ENCODE data around the gene PPARG.
"Not testable (repeated sequence)": the region's sequence is repeated elsewhere in the genome, so short reads cannot be mapped to it uniquely, and the experiment has no call there.

Gene PPARG

DNA sequence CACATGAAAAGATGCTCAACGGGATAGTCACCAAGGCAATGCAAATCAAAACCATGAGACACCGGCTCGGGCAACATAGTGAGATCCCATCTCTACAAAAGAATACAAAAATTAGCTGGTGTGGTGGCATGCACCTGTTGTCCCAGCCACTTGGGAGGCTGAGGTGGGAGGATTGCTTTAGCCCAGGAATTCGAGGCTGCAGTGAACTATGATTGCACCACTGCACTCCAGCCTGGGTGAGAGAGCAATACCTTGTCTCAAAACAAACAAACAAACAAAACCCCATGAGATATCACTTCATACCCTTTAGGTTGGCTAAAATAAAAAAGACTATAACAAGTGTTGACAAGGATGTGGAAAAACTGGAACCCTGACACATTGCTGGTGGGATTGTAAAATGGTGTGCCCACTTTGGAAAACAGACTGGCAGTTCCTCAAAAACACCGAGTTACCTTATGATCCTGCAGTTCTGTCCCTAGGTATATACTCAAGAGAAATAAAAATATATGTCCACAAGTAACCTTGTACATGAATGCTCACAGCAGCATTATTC, 3.8 kb upstream of the PPARG start:
- Histone ChIP-seq H3K9me3 (ENCODE audit: low read length) (no peaks in the 10 kb centered on the region), H3K9me2 (ENCODE audit: low read depth, low read length) (no peaks in the 10 kb centered on the region), H3K4me3 (ENCODE audit: low read depth, low read length, poor library complexity, severe bottlenecking) (no peak overlapping the region), H3K27ac (ENCODE audit: low read depth, low read length, poor library complexity, severe bottlenecking) (no peak overlapping the region), H3K4me1 (ENCODE audit: insufficient read depth, low read length, severe bottlenecking) (no peaks in the 10 kb centered on the region), H3K27me3 (ENCODE audit: insufficient read depth, low read length) (no peaks in the 10 kb centered on the region), H3K36me3 (ENCODE audit: insufficient read depth, low read length) (no peaks in the 10 kb centered on the region), H2AFZ (ENCODE audit: low read length) (no peak overlapping the region), H3K9ac (ENCODE audit: low read length) (no peak overlapping the region), H3F3A (ENCODE audit: insufficient read depth, low read length) (no peaks in the 10 kb centered on the region), H3K79me2 (ENCODE audit: insufficient read depth, low read length) (no peaks in the 10 kb centered on the region), H4K20me1 (ENCODE audit: insufficient read depth, low read length) (no peaks in the 10 kb centered on the region), H3K4me2 (ENCODE audit: low read length) (no peak overlapping the region)
- TF ChIP-seq, protein P1, sequence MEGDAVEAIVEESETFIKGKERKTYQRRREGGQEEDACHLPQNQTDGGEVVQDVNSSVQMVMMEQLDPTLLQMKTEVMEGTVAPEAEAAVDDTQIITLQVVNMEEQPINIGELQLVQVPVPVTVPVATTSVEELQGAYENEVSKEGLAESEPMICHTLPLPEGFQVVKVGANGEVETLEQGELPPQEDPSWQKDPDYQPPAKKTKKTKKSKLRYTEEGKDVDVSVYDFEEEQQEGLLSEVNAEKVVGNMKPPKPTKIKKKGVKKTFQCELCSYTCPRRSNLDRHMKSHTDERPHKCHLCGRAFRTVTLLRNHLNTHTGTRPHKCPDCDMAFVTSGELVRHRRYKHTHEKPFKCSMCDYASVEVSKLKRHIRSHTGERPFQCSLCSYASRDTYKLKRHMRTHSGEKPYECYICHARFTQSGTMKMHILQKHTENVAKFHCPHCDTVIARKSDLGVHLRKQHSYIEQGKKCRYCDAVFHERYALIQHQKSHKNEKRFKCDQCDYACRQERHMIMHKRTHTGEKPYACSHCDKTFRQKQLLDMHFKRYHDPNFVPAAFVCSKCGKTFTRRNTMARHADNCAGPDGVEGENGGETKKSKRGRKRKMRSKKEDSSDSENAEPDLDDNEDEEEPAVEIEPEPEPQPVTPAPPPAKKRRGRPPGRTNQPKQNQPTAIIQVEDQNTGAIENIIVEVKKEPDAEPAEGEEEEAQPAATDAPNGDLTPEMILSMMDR (IDR thresholded peaks at IDR 0.05; ENCODE audit: low read length), result no peak

DNA sequence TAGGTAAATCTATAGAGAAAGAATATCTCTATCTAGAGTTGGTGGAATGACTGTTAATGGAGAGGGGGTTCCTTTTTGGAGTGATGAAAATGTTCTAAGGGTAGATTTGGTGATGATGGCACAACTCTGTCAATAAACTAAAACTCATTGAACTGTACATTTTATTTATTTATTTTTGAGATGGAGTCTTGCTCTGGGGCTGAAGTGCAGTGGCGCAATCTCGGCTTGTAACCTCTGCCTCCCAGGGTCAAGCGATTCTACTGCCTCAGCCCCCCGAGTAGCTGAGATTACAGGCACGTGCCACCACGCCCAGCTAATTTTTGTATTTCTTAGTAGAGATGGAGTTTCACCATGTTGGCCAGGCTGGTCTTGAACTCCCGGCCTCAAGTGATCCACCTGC, 3.1 kb upstream of the PPARG start:
- not testable (repeated sequence) for H4K20me1 ChIP-seq (ENCODE audit: insufficient read depth, low read length); H3K79me2 ChIP-seq (ENCODE audit: insufficient read depth, low read length); H3K4me3 ChIP-seq (ENCODE audit: low read depth, low read length, poor library complexity, severe bottlenecking); H2AFZ ChIP-seq (ENCODE audit: low read length); H3K4me1 ChIP-seq (ENCODE audit: insufficient read depth, low read length, severe bottlenecking); H3K27me3 ChIP-seq (ENCODE audit: insufficient read depth, low read length); H3K9me3 ChIP-seq (ENCODE audit: low read length); H3K27ac ChIP-seq (ENCODE audit: low read depth, low read length, poor library complexity, severe bottlenecking); H3K9me2 ChIP-seq (ENCODE audit: low read depth, low read length); H3F3A ChIP-seq (ENCODE audit: insufficient read depth, low read length); H3K36me3 ChIP-seq (ENCODE audit: insufficient read depth, low read length); H3K9ac ChIP-seq (ENCODE audit: low read length); H3K4me2 ChIP-seq (ENCODE audit: low read length)

DNA sequence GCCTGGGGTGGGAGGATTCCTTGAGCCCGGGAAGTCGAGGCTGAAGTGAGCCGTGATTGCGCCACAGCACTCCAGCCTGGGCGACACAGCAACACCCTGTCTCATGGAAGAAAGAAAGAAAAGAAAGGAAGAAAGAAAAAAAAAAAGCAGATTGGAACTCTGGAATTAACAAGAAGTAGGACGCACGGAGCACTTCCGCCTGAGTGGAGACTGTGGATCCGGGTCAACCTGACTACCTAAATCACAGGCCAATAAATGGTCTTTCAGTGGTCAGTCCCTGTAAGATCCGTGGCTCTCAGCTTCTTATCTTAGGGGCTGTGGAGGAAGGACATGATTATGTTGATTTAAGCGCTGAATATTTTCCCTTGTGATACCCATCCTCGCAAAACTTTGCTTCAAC, 2.4 kb upstream of the PPARG start:
- no peak overlapping the region for H3K4me3 ChIP-seq (ENCODE audit: low read depth, low read length, poor library complexity, severe bottlenecking)
- no peaks in the 10 kb centered on the region for H3K4me1 ChIP-seq (ENCODE audit: insufficient read depth, low read length, severe bottlenecking)
- no peak overlapping the region for H3K4me2 ChIP-seq (ENCODE audit: low read length)
- no peaks in the 10 kb centered on the region for H4K20me1 ChIP-seq (ENCODE audit: insufficient read depth, low read length)
- no peak for TF ChIP-seq EZH2 (IDR thresholded peaks at IDR 0.05; ENCODE audit: borderline replicate concordance, low read length)
- TF ChIP-seq, protein P1 (IDR thresholded peaks at IDR 0.05; ENCODE audit: low read length), result no peak
- H3F3A ChIP-seq (ENCODE audit: insufficient read depth, low read length), result no peaks in the 10 kb centered on the region
- no peak overlapping the region for H2AFZ ChIP-seq (ENCODE audit: low read length)
- no peak overlapping the region for H3K9ac ChIP-seq (ENCODE audit: low read length)
- H3K9me3 ChIP-seq (ENCODE audit: low read length), result no peaks in the 10 kb centered on the region
- no peaks in the 10 kb centered on the region for H3K79me2 ChIP-seq (ENCODE audit: insufficient read depth, low read length)
- no peaks in the 10 kb centered on the region for H3K36me3 ChIP-seq (ENCODE audit: insufficient read depth, low read length)
- H3K27me3 ChIP-seq (ENCODE audit: insufficient read depth, low read length), result no peaks in the 10 kb centered on the region
- H3K27ac ChIP-seq (ENCODE audit: low read depth, low read length, poor library complexity, severe bottlenecking), result no peak overlapping the region
- no peaks in the 10 kb centered on the region for H3K9me2 ChIP-seq (ENCODE audit: low read depth, low read length)

DNA sequence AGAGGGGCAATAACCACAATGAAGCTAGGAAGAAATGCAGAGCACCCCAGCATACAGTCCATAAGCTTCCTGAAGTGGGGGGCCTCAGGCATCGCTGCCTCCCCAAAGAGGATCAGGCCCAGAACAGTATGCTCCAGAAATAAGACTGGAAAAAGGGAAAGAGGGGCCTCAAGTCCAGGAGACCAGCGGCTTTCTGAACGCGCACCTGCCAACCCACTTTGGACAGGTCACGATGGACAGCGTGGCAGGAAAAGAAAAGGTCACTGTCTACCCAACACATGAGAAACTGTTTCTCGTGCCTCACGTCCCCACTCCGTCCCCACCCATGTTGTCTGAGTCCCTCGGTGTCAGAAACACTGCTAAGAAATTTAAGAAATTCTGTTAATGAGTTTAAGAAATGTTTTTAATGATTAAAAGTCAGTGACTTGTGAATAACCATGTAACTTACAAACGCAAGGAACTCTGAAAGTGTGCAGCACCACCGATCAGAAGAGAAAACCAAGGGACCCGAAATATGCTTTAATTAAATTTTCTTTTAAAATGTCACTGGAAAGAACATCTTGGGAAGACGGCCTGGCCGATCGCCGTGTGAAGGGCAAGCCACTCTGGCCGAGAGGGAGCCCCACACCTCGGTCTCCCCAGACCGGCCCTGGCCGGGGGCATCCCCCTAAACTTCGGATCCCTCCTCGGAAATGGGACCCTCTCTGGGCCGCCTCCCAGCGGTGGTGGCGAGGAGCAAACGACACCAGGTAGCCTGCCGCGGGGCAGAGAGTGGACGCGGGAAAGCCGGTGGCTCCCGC, 1.7 kb upstream of the PPARG start:
- Histone ChIP-seq H3K9me2 (ENCODE audit: low read depth, low read length) (no peaks in the 10 kb centered on the region), H3K4me3 (ENCODE audit: low read depth, low read length, poor library complexity, severe bottlenecking) (no peak overlapping the region), H3F3A (ENCODE audit: insufficient read depth, low read length) (no peaks in the 10 kb centered on the region), H2AFZ (ENCODE audit: low read length) (no peak overlapping the region), H3K9ac (ENCODE audit: low read length) (no peak overlapping the region), H4K20me1 (ENCODE audit: insufficient read depth, low read length) (no peaks in the 10 kb centered on the region), H3K9me3 (ENCODE audit: low read length) (no peaks in the 10 kb centered on the region), H3K36me3 (ENCODE audit: insufficient read depth, low read length) (no peaks in the 10 kb centered on the region), H3K27me3 (ENCODE audit: insufficient read depth, low read length) (no peaks in the 10 kb centered on the region), H3K79me2 (ENCODE audit: insufficient read depth, low read length) (no peaks in the 10 kb centered on the region), H3K27ac (ENCODE audit: low read depth, low read length, poor library complexity, severe bottlenecking) (no peak overlapping the region), H3K4me2 (ENCODE audit: low read length) (no peak overlapping the region), H3K4me1 (ENCODE audit: insufficient read depth, low read length, severe bottlenecking) (no peaks in the 10 kb centered on the region)
- no peak for TF ChIP-seq EZH2 (IDR thresholded peaks at IDR 0.05; ENCODE audit: borderline replicate concordance, low read length)
- TF ChIP-seq, protein P1 (IDR thresholded peaks at IDR 0.05; ENCODE audit: low read length), result no peak
